NCI-H2081 (cell line): ENCODE measurements around the gene ZNF711.
A peak's percentile ranks its signal among the peaks of the same experiment; 100 is the strongest.
"Not testable (repeated sequence)": the region's sequence is repeated elsewhere in the genome, so short reads cannot be mapped to it uniquely, and the experiment has no call there.

Source experiments
- DNase-seq, 2 experiments: peaks; one replicate each; lab custom pipeline; 2025; lab: John Stamatoyannopoulos, UW

The ZNF711 gene

GRCh38 chrX:85243761-85244449 lies at the start of gene ZNF711, which contains the start of gene SATL1:
TSS of gene ZNF711 (plus strand) at chrX:85243991. CDS start at chrX:85247573, 3,582 bp downstream.
TSS of gene SATL1 (minus strand) at chrX:85243779. CDS start at chrX:85108968, 134,811 bp downstream.
- peak; percentile 93 to 96 for DNase-seq

- no peak for DNase-seq
These were observed 47.5 kb upstream of the ZNF711 start for GRCh38 chrX:85196319-85196718.

GRCh38 chrX:85203461-85203970 lies 40.3 kb upstream of the ZNF711 start:
- DNase-seq = no peak

- DNase-seq = no peak
These were observed 29.8 kb upstream of the ZNF711 start for GRCh38 chrX:85213792-85214530.

GRCh38 chrX:85215946-85216345 lies 27.8 kb upstream of the ZNF711 start:
- no peak for DNase-seq

GRCh38 chrX:85221361-85221760 lies 22.4 kb upstream of the ZNF711 start:
- no peak for DNase-seq

GRCh38 chrX:85223359-85223758 lies 20.4 kb upstream of the ZNF711 start:
- DNase-seq = no peak

- peak in 1 of 2 experiments; percentile 13 for DNase-seq
These were observed 636 bp upstream of the ZNF711 start for GRCh38 chrX:85243155-85243554.

- DNase-seq = peak; percentile 40 to 59
These were observed 840 bp downstream of the ZNF711 start for GRCh38 chrX:85244450-85245211.

GRCh38 chrX:85285286-85285685 lies 41.5 kb downstream of the ZNF711 start:
- DNase-seq = not testable (repeated sequence)

GRCh38 chrX:85288992-85289723 lies 45.4 kb downstream of the ZNF711 start:
- DNase-seq = no peak

GRCh38 chrX:85303544-85303943 lies 59.8 kb downstream of the ZNF711 start:
- DNase-seq = no peak

- DNase-seq = peak in 1 of 2 experiments; percentile 2
These were observed 65.9 kb downstream of the ZNF711 start for GRCh38 chrX:85309717-85310116.

GRCh38 chrX:85311348-85311747 lies 67.6 kb downstream of the ZNF711 start:
- DNase-seq = not testable (repeated sequence)
